ENCODE results near the gene DTYMK.

Gene DTYMK

GRCh38 chr2:241686650-241687425, at the start of gene DTYMK:
DTYMK (minus strand) TSS chr2:241686815; CDS start chr2:241686783, 32 bp downstream.
- peak; percentile 93 to 95 for DNase-seq

- DNase-seq, result no peak
These were observed 49.5 kb upstream of the DTYMK start for GRCh38 chr2:241736111-241736510.

- DNase-seq, result peak; percentile 97
These were observed 48.0 kb upstream of the DTYMK start, which contains the start of gene D2HGDH for GRCh38 chr2:241734467-241735208. D2HGDH (plus strand) TSS chr2:241734630; CDS start chr2:241735225, 595 bp downstream.

GRCh38 chr2:241734208-241734466, 47.5 kb upstream of the DTYMK start:
- no peak for DNase-seq

- DNase-seq, result peak; percentile 11 to 17
These were observed 47.0 kb upstream of the DTYMK start for GRCh38 chr2:241733391-241734207.

GRCh38 chr2:241732513-241733186, 46.0 kb upstream of the DTYMK start:
- peak; percentile 76 to 85 for DNase-seq

- peak; percentile 35 to 54 for DNase-seq
These were observed 44.2 kb upstream of the DTYMK start for GRCh38 chr2:241730671-241731293.

GRCh38 chr2:241729868-241730267, 43.3 kb upstream of the DTYMK start:
- DNase-seq, result no peak

- DNase-seq, result no peak
These were observed 42.0 kb upstream of the DTYMK start for GRCh38 chr2:241728627-241729026.

- no peak for DNase-seq
These were observed 41.4 kb upstream of the DTYMK start for GRCh38 chr2:241728000-241728399.

GRCh38 chr2:241726459-241726858, 39.8 kb upstream of the DTYMK start:
- no peak for DNase-seq

- DNase-seq, result no peak
These were observed 38.6 kb upstream of the DTYMK start for GRCh38 chr2:241724975-241725870.

- DNase-seq, result no peak
These were observed 37.8 kb upstream of the DTYMK start for GRCh38 chr2:241724259-241724974.

GRCh38 chr2:241722896-241723454, 36.4 kb upstream of the DTYMK start:
- DNase-seq, result no peak

- DNase-seq, result no peak
These were observed 35.2 kb upstream of the DTYMK start for GRCh38 chr2:241721852-241722251.

GRCh38 chr2:241720560-241720959, 33.9 kb upstream of the DTYMK start:
- DNase-seq, result no peak

GRCh38 chr2:241720099-241720498, 33.5 kb upstream of the DTYMK start:
- DNase-seq, result no peak

GRCh38 chr2:241719093-241719492, 32.5 kb upstream of the DTYMK start:
- no peak for DNase-seq

- no peak for DNase-seq
These were observed 22.3 kb upstream of the DTYMK start for GRCh38 chr2:241708879-241709278.

- no peak for DNase-seq
These were observed 19.9 kb upstream of the DTYMK start for GRCh38 chr2:241706537-241706936.
